HG03103 (cell line): ENCODE results near the gene ZNF385B.

ENCODE experiments used
- ATAC-seq: cut with Tn5 transposase; IDR thresholded peaks from one replicate; pipeline ENCODE4 v1.9.1; 2021; ENCODE audit warnings: low read depth; ENCODE audit not compliant: unreplicated experiment

Gene ZNF385B

GRCh38 chr2:179857236-179857635, 4.2 kb downstream of the ZNF385B start:
- no peak for ATAC-seq

- ATAC-seq, result no peak
These were observed 5.2 kb downstream of the ZNF385B start for GRCh38 chr2:179856205-179856604.

GRCh38 chr2:179855673-179856072, 5.7 kb downstream of the ZNF385B start:
- no peak for ATAC-seq

- no peak for ATAC-seq
These were observed 6.5 kb downstream of the ZNF385B start for GRCh38 chr2:179854891-179855290.

GRCh38 chr2:179853108-179853507, 8.3 kb downstream of the ZNF385B start:
- no peak for ATAC-seq

- no peak for ATAC-seq
These were observed 11.2 kb downstream of the ZNF385B start for GRCh38 chr2:179850188-179850587.

- ATAC-seq, result no peak
These were observed 11.7 kb downstream of the ZNF385B start for GRCh38 chr2:179849719-179850118.

- no peak for ATAC-seq
These were observed 17.9 kb downstream of the ZNF385B start for GRCh38 chr2:179843541-179843940.

- peak; percentile 59 for ATAC-seq
These were observed 18.8 kb downstream of the ZNF385B start for GRCh38 chr2:179842498-179843153.

- ATAC-seq, result no peak
These were observed 20.6 kb downstream of the ZNF385B start for GRCh38 chr2:179840840-179841239.

- ATAC-seq, result no peak
These were observed 24.0 kb downstream of the ZNF385B start for GRCh38 chr2:179837408-179837807.

- ATAC-seq, result no peak
These were observed 31.2 kb downstream of the ZNF385B start for GRCh38 chr2:179830043-179830787.

GRCh38 chr2:179826297-179826696, 35.1 kb downstream of the ZNF385B start:
- ATAC-seq, result no peak

GRCh38 chr2:179825494-179825893, 35.9 kb downstream of the ZNF385B start:
- ATAC-seq, result no peak

- ATAC-seq, result no peak
These were observed 36.5 kb downstream of the ZNF385B start for GRCh38 chr2:179824961-179825360.

- no peak for ATAC-seq
These were observed 38.9 kb downstream of the ZNF385B start for GRCh38 chr2:179822540-179822939.

- ATAC-seq, result no peak
These were observed 42.9 kb downstream of the ZNF385B start for GRCh38 chr2:179818546-179818945.

- ATAC-seq, result no peak
These were observed 44.1 kb downstream of the ZNF385B start for GRCh38 chr2:179817181-179817841.

GRCh38 chr2:179814050-179814449, 47.4 kb downstream of the ZNF385B start:
- ATAC-seq, result no peak

GRCh38 chr2:179812501-179812900, 48.9 kb downstream of the ZNF385B start:
- ATAC-seq, result no peak

GRCh38 chr2:179811042-179811441, 50.4 kb downstream of the ZNF385B start:
- no peak for ATAC-seq

- no peak for ATAC-seq
These were observed 51.8 kb downstream of the ZNF385B start for GRCh38 chr2:179809606-179810005.
